OCI-LY1 (cell line): Measurements from ENCODE around the gene BOC.

Experiments used
- EZH2 ChIP-seq: fragments of 200-600 bp; sonication (generic), shearing (Covaris generic); IDR thresholded peaks from 2 replicates; pipeline ENCODE4 v1.8.0; 2017; ENCODE audit warnings: borderline replicate concordance, mixed run types, mild to moderate bottlenecking, antibody characterized with exemption, low read length, moderate library complexity, mixed read lengths
- TF ChIP-seq, protein P1 (sequence below): fragments of 200-600 bp; sonication (generic), shearing (Covaris generic); IDR thresholded peaks from 2 replicates; pipeline ENCODE4 v1.5.1; 2017; ENCODE audit warnings: mild to moderate bottlenecking, antibody characterized with exemption, low read length, moderate library complexity, mixed read lengths

- TF ChIP-seq EZH2: no peak
- TF ChIP-seq, protein P1, sequence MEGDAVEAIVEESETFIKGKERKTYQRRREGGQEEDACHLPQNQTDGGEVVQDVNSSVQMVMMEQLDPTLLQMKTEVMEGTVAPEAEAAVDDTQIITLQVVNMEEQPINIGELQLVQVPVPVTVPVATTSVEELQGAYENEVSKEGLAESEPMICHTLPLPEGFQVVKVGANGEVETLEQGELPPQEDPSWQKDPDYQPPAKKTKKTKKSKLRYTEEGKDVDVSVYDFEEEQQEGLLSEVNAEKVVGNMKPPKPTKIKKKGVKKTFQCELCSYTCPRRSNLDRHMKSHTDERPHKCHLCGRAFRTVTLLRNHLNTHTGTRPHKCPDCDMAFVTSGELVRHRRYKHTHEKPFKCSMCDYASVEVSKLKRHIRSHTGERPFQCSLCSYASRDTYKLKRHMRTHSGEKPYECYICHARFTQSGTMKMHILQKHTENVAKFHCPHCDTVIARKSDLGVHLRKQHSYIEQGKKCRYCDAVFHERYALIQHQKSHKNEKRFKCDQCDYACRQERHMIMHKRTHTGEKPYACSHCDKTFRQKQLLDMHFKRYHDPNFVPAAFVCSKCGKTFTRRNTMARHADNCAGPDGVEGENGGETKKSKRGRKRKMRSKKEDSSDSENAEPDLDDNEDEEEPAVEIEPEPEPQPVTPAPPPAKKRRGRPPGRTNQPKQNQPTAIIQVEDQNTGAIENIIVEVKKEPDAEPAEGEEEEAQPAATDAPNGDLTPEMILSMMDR: no peak
Measured at GRCh38 chr3:113262304-113262665, 50.9 kb downstream of the BOC start.
